BJ (cell line): ENCODE measurements around the gene PKHD1. TPM values are rescaled to one million over a fixed set of nuclear protein-coding genes. Genes with fewer than 3 reads are reported as not detected.

Experiments used
- CTCF ChIA-PET: fragments of 350-600 bp; formaldehyde crosslinking; extraction: SDS; loops from one replicate; lab custom pipeline; 2021; ENCODE audit warnings: antibody characterized with exemption, inconsistent platforms; lab: Yijun Ruan, JAX
- POLR2A ChIA-PET: fragments of 300-600 bp; sonication (Branson Sonifier 250); formaldehyde crosslinking; extraction: SDS; loops from one replicate; lab custom pipeline; 2021; ENCODE audit warnings: antibody characterized with exemption; lab: Charles Lee
- DNase-seq: peaks from one replicate; pipeline ENCODE4 v3.0.0-alpha.2; 2011; ENCODE audit warnings: low read depth
- H3K27me3 ChIP-seq: 2 replicates; pipeline ENCODE4 v1.6.0; 2011; ENCODE audit warnings: low read length; ENCODE audit not compliant: control insufficient read depth, insufficient read depth
- H3K36me3 ChIP-seq: 2 replicates; pipeline ENCODE4 v1.5.1; 2011; ENCODE audit warnings: low read length; ENCODE audit not compliant: control insufficient read depth, insufficient read depth
- H3K4me3 ChIP-seq: 2 replicates; pipeline ENCODE4 v1.5.1; 2011; ENCODE audit warnings: low read depth, mild to moderate bottlenecking, control low read depth, low read length
- CTCF ChIP-seq: IDR thresholded peaks from 2 replicates; pipeline ENCODE4 v1.5.1; 2011; ENCODE audit warnings: low read depth, mild to moderate bottlenecking, control low read depth, inconsistent platforms, low read length, moderate library complexity; ENCODE audit not compliant: insufficient read depth
- polyA plus RNA-seq: library from polyadenylated mRNA; depleted of rRNA; stranded (reverse); fragments of >200 nt; gene quantifications from 2 replicates; pipeline ENCODE4 v1.2.3, GENCODE V29; 2011

PKHD1 gene
- polyA plus RNA-seq, 1 experiment: not detected

- POLR2A ChIA-PET: no interaction called here
- CTCF ChIA-PET: no interaction called here
- Histone ChIP-seq H3K4me3 (no peak overlapping the region), H3K36me3 (no peaks in the 10 kb centered on the region), H3K27me3 (peaks cover 2% of the 10 kb centered on the region; the same call in 1 of the 2 replicates)
- no peak for TF ChIP-seq CTCF
- DNase-seq: no peak
Observed at GRCh38 chr6:52077180-52077884, 10.1 kb downstream of the PKHD1 start.

- CTCF ChIA-PET: no interaction called here
- peaks cover 2% of the 10 kb centered on the region; the same call in 1 of the 2 replicates for H3K27me3 ChIP-seq
- H3K36me3 ChIP-seq: no peaks in the 10 kb centered on the region
- no peak for DNase-seq
- TF ChIP-seq CTCF: no peak
- no peak overlapping the region for H3K4me3 ChIP-seq
- POLR2A ChIA-PET: no interaction called here
Observed at GRCh38 chr6:52076791-52077179, 10.6 kb downstream of the PKHD1 start.

- no peak for TF ChIP-seq CTCF
- ChIA-PET POLR2A (no interaction called here), CTCF (interaction anchor here (1.6 kb wide), 1 partner anchor 25 kb away, joined by 5 read pairs; no protein-coding TSS in a partner anchor)
- Histone ChIP-seq H3K4me3 (no peak overlapping the region), H3K27me3 (peaks cover 2% of the 10 kb centered on the region; the same call in 1 of the 2 replicates), H3K36me3 (no peaks in the 10 kb centered on the region)
- DNase-seq: no peak
Observed at GRCh38 chr6:52074716-52075115, 12.7 kb downstream of the PKHD1 start.

- POLR2A ChIA-PET: no interaction called here
- no peak for TF ChIP-seq CTCF
- CTCF ChIA-PET: interaction anchor here (1.0 kb wide), 1 partner anchor 189 kb away, joined by 3 read pairs; no protein-coding TSS in a partner anchor
- H3K36me3 ChIP-seq: no peaks in the 10 kb centered on the region
- H3K4me3 ChIP-seq: no peak overlapping the region
- H3K27me3 ChIP-seq: peaks cover under 1% of the 10 kb centered on the region; the same call in 1 of the 2 replicates
- DNase-seq: no peak
Observed at GRCh38 chr6:52074155-52074554, 13.3 kb downstream of the PKHD1 start.

GRCh38 chr6:52065621-52066020 is 21.8 kb downstream of the PKHD1 start:
- CTCF ChIA-PET: no interaction called here

More at GRCh38 chr6:52065621-52066020, 21.8 kb downstream of the PKHD1 start:
- POLR2A ChIA-PET: no interaction called here
- no peak for DNase-seq
- TF ChIP-seq CTCF: no peak
- Histone ChIP-seq H3K36me3 (no peaks in the 10 kb centered on the region), H3K4me3 (no peak overlapping the region), H3K27me3 (no peaks in the 10 kb centered on the region)
